ENCODE results near the gene PLCG2. TPM values are rescaled to one million over a fixed set of nuclear protein-coding genes. Genes with fewer than 3 reads are reported as not detected.
"Not testable (repeated sequence)": the region's sequence is repeated elsewhere in the genome, so short reads cannot be mapped to it uniquely, and the experiment has no call there.

Gene PLCG2
- total RNA-seq, 1 donor = 0.43 TPM

DNA sequence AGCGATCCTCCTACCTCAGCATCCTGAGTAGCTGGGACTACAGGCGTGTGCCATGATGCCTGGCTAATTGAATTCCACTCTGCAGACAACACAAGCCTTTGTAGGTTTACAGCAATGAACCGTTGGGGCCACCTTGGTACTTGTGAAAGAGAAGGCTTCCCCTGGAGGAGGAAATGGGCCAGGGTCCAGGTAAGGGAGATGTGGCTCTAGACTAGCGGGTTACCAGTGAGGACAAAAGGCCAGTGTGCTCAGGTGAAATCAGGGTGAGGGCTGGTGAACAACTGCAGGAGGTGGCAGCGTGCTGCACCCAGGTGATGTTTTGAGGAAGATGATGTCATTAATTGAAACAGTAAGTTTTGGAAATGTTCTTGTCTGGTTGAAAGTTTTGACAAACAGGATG is 225.5 kb downstream of the PLCG2 start:
- TF ChIP-seq, protein P1, sequence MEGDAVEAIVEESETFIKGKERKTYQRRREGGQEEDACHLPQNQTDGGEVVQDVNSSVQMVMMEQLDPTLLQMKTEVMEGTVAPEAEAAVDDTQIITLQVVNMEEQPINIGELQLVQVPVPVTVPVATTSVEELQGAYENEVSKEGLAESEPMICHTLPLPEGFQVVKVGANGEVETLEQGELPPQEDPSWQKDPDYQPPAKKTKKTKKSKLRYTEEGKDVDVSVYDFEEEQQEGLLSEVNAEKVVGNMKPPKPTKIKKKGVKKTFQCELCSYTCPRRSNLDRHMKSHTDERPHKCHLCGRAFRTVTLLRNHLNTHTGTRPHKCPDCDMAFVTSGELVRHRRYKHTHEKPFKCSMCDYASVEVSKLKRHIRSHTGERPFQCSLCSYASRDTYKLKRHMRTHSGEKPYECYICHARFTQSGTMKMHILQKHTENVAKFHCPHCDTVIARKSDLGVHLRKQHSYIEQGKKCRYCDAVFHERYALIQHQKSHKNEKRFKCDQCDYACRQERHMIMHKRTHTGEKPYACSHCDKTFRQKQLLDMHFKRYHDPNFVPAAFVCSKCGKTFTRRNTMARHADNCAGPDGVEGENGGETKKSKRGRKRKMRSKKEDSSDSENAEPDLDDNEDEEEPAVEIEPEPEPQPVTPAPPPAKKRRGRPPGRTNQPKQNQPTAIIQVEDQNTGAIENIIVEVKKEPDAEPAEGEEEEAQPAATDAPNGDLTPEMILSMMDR (IDR thresholded peaks at IDR 0.05; ENCODE audit: insufficient read depth, low read depth, low read length) = no peak

DNA sequence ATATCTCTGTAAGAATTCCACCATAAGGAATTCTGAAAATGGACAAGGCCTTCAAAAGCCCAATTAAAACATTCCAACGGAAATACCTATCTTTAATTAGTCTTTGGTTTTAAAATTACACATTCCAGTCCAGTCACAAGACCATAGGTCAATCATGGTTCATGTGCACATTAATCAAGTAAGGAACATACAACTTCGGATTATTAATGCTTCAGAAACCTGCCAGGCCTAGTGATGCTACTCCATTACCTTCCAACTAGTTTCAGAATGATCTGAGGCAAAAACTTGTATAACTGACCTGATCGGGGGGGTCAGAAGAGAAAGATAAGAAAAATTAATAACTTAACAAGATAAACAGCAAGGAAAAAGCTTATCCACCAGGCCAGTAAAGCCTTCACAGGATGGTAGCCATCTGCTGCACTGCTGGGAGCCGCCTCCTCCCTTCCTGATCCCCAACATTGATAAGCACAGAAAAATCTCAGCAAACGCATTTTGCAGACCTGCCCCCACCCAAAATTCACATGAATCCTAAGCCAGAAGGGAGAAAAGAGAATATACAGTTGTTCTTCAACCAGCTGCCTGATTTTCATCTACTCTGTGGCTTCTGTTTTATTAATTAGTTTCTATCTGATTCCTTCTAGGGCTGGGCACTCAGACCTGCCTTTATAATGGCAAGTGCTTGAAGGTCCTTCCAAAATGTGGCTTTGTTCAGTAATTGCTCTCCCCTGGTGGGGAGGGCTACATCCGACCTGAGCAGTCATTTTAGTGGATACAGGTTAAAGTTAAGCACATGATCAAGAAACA is 226.1 kb downstream of the PLCG2 start:
- no peak overlapping the region for H3K4me3 ChIP-seq (ENCODE audit: low read depth, low read length)
- DNase-seq (ENCODE audit: low read depth) = peak; percentile 94
- TF ChIP-seq, protein P1 (IDR thresholded peaks at IDR 0.05; ENCODE audit: insufficient read depth, low read depth, low read length) = no peak

More for the DNA sequence above, 225.5 kb downstream of the PLCG2 start:
- H3K4me3 ChIP-seq (ENCODE audit: low read depth, low read length) = no peak overlapping the region
- no peak for DNase-seq (ENCODE audit: low read depth)

DNA sequence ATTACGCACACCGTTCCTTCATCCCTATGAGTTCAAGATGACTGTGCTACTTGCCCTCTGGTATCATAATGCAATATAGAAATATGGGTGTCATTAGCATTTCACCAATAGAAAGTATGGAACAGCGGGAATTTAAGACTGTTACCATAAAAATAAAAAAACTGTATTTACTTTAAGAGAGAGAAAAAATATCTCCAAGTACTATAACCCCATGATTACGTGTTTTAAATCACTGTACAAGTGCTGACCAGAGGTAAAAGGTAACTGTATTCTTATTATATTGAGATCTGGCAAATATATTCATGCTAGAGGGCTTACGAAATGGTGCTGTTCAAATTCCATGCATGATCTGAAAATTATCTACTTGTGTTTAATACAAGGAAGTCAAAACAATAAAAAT is 226.9 kb downstream of the PLCG2 start:
- H3K4me3 ChIP-seq (ENCODE audit: low read depth, low read length) = no peak overlapping the region
- TF ChIP-seq, protein P1 (IDR thresholded peaks at IDR 0.05; ENCODE audit: insufficient read depth, low read depth, low read length) = no peak
- DNase-seq (ENCODE audit: low read depth) = no peak

DNA sequence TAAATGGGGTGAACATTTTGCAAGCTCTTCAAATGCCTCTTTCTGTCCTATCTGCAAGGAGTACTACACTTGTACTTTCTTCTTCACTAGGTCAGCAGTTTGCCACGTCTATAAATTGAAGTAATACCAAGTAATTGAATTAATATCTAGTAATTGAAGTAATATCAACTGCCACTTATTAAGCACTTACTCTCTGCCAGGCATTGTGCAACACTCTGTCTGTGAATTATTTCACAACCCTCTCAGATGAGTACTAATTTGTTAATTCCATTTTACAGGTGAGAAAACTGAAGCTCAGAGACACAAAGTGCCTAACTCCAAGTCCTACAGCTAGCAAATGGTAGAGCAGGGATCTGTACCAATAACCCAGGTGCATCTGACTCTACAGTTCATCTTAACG is 228.1 kb downstream of the PLCG2 start:
- TF ChIP-seq, protein P1 (IDR thresholded peaks at IDR 0.05; ENCODE audit: insufficient read depth, low read depth, low read length) = no peak
- DNase-seq (ENCODE audit: low read depth) = peak; percentile 14
- no peak overlapping the region for H3K4me3 ChIP-seq (ENCODE audit: low read depth, low read length)

DNA sequence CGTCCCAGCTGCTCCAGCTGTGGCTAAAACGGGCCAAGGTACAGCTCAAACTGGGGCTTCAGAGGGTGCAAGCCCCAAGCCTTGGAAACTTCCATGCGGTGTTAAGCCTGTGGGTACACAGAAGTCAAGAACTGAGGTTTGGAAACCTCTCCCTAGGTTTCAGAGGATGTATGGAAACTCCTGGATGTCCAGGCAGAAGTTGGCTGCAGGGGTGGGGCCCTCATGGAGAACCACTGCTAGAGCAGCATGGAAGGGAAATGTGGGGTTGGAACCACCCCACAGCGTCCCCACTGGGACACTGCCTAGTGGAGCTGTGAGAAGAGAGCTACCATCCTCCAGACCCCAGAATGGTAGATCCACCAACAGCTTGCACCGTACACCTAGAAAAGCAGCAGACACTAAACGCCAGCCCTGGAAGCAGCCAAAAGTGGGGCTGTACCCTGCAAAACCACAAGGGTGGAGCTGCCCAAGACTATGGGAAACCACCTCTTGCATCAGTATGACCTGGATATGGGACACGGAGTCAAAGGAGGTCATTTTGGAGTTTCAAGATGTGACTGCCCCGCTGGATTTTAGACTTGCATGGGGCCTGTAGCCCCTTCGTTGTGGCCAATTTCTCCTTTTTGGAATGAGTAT is 230.0 kb downstream of the PLCG2 start:
- TF ChIP-seq, protein P1 (IDR thresholded peaks at IDR 0.05; ENCODE audit: insufficient read depth, low read depth, low read length) = no peak
- H3K4me3 ChIP-seq (ENCODE audit: low read depth, low read length) = no peak overlapping the region
- no peak for DNase-seq (ENCODE audit: low read depth)

DNA sequence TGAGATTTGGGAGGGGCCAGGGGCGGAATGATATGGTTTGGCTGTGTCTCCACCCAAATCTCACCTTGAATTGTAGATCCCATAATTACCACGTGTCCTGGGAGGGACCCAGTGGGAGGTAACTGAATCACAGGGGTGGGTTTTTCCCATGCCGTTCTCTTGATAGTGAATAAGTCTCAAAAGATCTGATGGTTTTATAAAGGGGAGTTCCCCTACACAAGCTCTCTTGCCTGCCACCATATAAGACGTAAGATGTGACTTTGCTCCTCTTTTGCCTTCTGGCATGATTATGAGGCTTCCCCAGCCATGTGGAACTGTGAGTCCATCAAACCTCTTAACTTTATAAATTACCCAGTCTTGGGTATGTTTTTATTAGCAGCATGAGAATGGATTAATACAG is 230.7 kb downstream of the PLCG2 start:
- H3K4me3 ChIP-seq (ENCODE audit: low read depth, low read length); DNase-seq (ENCODE audit: low read depth): not testable (repeated sequence)

DNA sequence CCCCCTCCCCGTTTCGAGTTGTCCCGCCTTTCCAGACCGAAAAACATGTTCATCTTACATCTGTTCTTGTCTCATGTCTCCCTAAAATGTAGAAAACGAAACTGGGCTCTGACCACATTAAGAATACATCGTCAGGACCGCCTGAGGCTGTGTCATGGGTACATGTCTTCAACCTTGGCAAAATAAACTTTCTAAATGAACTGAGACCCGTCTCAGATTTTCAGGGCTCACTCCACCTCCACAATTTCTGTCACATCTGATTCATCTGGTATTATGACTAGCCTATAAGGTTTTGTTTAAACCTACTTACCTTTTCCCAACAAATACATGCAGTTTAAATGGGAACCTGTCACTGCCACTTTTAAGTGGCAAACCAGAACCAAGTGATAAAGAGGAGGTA is 231.6 kb downstream of the PLCG2 start:
- no peak for DNase-seq (ENCODE audit: low read depth)
- TF ChIP-seq, protein P1 (IDR thresholded peaks at IDR 0.05; ENCODE audit: insufficient read depth, low read depth, low read length) = no peak
- no peak overlapping the region for H3K4me3 ChIP-seq (ENCODE audit: low read depth, low read length)

Measured in fibroblast of villous mesenchyme (primary cell).